HepG2 (cell line): Measurements from ENCODE around the gene C12orf60. TPM values are rescaled to one million over a fixed set of nuclear protein-coding genes. Genes with fewer than 3 reads are reported as not detected.

Source experiments
- ATAC-seq: fragments of 200-7000 bp; cut with Tn5 transposase; 3 replicates; pipeline ENCODE4 v1.9.1; 2020; ENCODE audit warnings: mild to moderate bottlenecking, moderate library complexity
- BruUV-seq: library from RNA; stranded (reverse); fragments of 400-500 nt; replicated peaks from 2 replicates; lab custom pipeline; 2021; lab: Mats Ljungman, UMichigan
- CTCF ChIA-PET: fragments of 300-600 bp; formaldehyde crosslinking; extraction: SDS; loops from one replicate; lab custom pipeline; 2021; ENCODE audit warnings: low total read pairs, inconsistent platforms, low intra/inter-chr PET ratio; lab: Yijun Ruan, JAX
- POLR2A ChIA-PET: fragments of 350-600 bp; sonication (Branson Sonifier 250); formaldehyde crosslinking; loops from one replicate; lab custom pipeline; 2020; ENCODE audit warnings: antibody characterized with exemption, inconsistent platforms; lab: Yijun Ruan, JAX
- DNase-seq: peaks from one replicate; pipeline ENCODE4 v3.0.0-alpha.2; 2015; ENCODE audit warnings: low spot score
- FAIRE-seq: peaks from 3 replicates; lab custom pipeline; 2011; peaks lifted over from hg19 to GRCh38; lab: Jason Lieb, UNC
- H2AFZ ChIP-seq: one replicate; pipeline ENCODE4 v1.6.1; 2011; ENCODE audit warnings: low read length, inconsistent platforms
- H3K27ac ChIP-seq: fragments of 300-600 bp; 3 replicates; pipeline ENCODE4 v1.8.0; 2011; ENCODE audit warnings: mixed run types, mild to moderate bottlenecking, mixed read lengths, low read length, inconsistent platforms; ENCODE audit not compliant: insufficient read depth; ENCODE audit errors: extremely low read length
- H3K27me3 ChIP-seq, 2 experiments: fragments of 200-600 bp in 1 of 2; 2 replicates in 1 of 2; 3 replicates in 1 of 2; pipeline versions ENCODE4 v1.6.0 to v1.8.0; 2011; ENCODE audit warnings: low read length in 2 of 2, mild to moderate bottlenecking in 2 of 2, moderate library complexity in 2 of 2, inconsistent platforms in 1 of 2; ENCODE audit not compliant: insufficient read depth in 2 of 2, control insufficient read depth in 1 of 2
- H3K36me3 ChIP-seq, 2 experiments: fragments of 200-600 bp in 1 of 2; replicated peaks in 1 of 2; 2 replicates in 1 of 2; 3 replicates in 1 of 2; pipeline versions ENCODE4 v1.5.1 to v1.8.0; 2011; ENCODE audit warnings: low read length in 2 of 2, inconsistent platforms in 1 of 2; ENCODE audit not compliant: insufficient read depth in 2 of 2, control insufficient read depth in 1 of 2
- H3K4me1 ChIP-seq: 2 replicates; pipeline ENCODE4 v1.5.1; 2012; ENCODE audit warnings: low read length, inconsistent platforms; ENCODE audit not compliant: insufficient read depth
- H3K4me2 ChIP-seq: 2 replicates; pipeline ENCODE4 v1.6.0; 2011; ENCODE audit warnings: low read depth, low read length, inconsistent platforms
- H3K4me3 ChIP-seq, 3 experiments: fragments of 200-600 bp in 1 of 3; sonication (generic), shearing (Covaris generic) in 1 of 3; replicated peaks in 1 of 3; 2 replicates each; pipeline ENCODE4 v1.5.1; 2011 to 2016; ENCODE audit warnings: low read length in 3 of 3, inconsistent platforms in 2 of 3, low read depth in 2 of 3, mild to moderate bottlenecking in 2 of 3, control low read depth in 1 of 3, mixed read lengths in 1 of 3; ENCODE audit not compliant: insufficient read depth in 1 of 3
- H3K79me2 ChIP-seq: one replicate; pipeline ENCODE4 v1.6.1; 2011; ENCODE audit warnings: low read length, inconsistent platforms; ENCODE audit not compliant: insufficient read depth
- H3K9ac ChIP-seq: 2 replicates; pipeline ENCODE4 v1.6.0; 2011; ENCODE audit warnings: mild to moderate bottlenecking, low read depth, low read length, inconsistent platforms; ENCODE audit not compliant: insufficient read depth
- H3K9me3 ChIP-seq: 2 replicates; pipeline ENCODE4 v1.5.1; 2012; ENCODE audit warnings: mild to moderate bottlenecking, low read length
- H4K20me1 ChIP-seq: 2 replicates; pipeline ENCODE4 v1.6.0; 2011; ENCODE audit warnings: inconsistent platforms, mild to moderate bottlenecking, low read length, moderate library complexity; ENCODE audit not compliant: insufficient read depth
- CREB1 ChIP-seq, 2 experiments: fragments of 450-650 bp in 1 of 2; IDR thresholded peaks; 2 replicates each; pipeline ENCODE4 v1.6.1; 2016 to 2017; ENCODE audit warnings: control low read depth in 1 of 2, mild to moderate bottlenecking in 1 of 2, missing compliant biosample characterization in 1 of 2, missing genetic modification characterization in 1 of 2
- WGBS: methylation state at CpG from one replicate; pipeline ENCODE4 v1.1.6; 2017; ENCODE audit warnings: low lambda C conversion rate; 5-methylcytosine and 5-hydroxymethylcytosine counted together
- in situ Hi-C: cut with HindIII; loops from 2 replicates; pipeline ENCODE4 v1.10.0; 2017; ENCODE audit warnings: low pct_unique_long_range_greater_than_20kb; ENCODE audit not compliant: extremely low pct_ligation_motif_present
- intact Hi-C: fragments of 100-400 bp; cut with micrococcal nuclease; formaldehyde crosslinking; loops from one replicate; pipeline ENCODE4 v1.10.0; 2022; ENCODE audit not compliant: unreplicated experiment
- polyA plus RNA-seq, 8 experiments: library from polyadenylated mRNA; depleted of rRNA in 3 of 8; stranded (reverse) in 7 of 8; unstranded in 1 of 8; fragments of >200 nt; fragmentation: Illumina TruSeq in 4 of 8; extraction: Trizol in 4 of 8; gene quantifications; 2 replicates each; pipeline versions ENCODE4 v1.2.1 to v1.2.3, GENCODE V29; 2011 to 2016; ENCODE audit warnings: low read depth in 4 of 8, missing spikeins in 1 of 8, mixed read lengths in 1 of 8; ENCODE audit not compliant: insufficient read depth in 1 of 8
- total RNA-seq, 5 experiments: library from RNA; depleted of rRNA; stranded (reverse); fragments of >200 nt; fragmentation: Illumina TruSeq; extraction: Trizol; gene quantifications; 2 replicates each; pipeline ENCODE4 v1.2.3, GENCODE V29; 2016; ENCODE audit warnings: low read depth in 1 of 5
- TF ChIP-seq, protein P1 (sequence below): sonication (generic); formaldehyde crosslinking; IDR thresholded peaks from 2 replicates; pipeline ENCODE4 v1.4.0; 2020; ENCODE audit warnings: missing genetic modification reagents

C12orf60 gene
- total and polyA plus RNA-seq, 2 of the 13 experiments (the other 11 are each of a cell fraction or from before 2014, with no cell fraction given), result 0.55 to 1.4 TPM

DNA sequence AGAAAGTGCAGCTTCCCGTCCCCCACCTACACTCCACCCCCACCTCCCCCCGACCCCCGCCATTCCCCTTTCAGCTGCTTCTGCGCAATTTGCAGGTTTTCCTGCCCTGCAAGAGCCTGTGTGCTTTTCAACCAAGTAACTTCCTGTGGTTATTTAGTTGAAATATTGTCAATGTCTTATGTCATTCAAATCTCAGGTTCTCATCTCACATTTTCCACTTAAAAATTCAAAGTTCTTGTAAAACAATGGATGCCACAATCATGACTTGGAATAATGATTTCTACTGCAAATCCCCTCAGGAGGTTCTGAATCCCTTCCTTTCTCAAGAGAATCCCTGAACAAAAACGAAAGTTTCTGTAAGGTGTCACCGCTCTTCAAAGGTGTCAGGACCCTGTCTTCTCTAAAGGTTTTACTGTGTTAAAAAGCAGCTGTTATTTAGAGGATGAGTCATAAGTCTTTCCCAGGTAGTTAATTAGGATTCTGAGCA lies 31.8 kb upstream of the C12orf60 start:
- FAIRE-seq, result peak; percentile 55
- in situ Hi-C loops, result no loop called here

More for the DNA sequence above, 31.8 kb upstream of the C12orf60 start:
- Histone ChIP-seq H3K79me2 (peaks cover 32% of the 10 kb centered on the region), H3K4me1 (peaks cover 40% of the 10 kb centered on the region), H2AFZ (peak overlapping the region; percentile 50), H3K4me3 (peak overlapping the region; percentile 70 to 92 (median 79); a peak in 5 of 6 replicates), H3K27me3 (no peaks in the 10 kb centered on the region; a peak in 1 of 5 replicates), H3K4me2 (peak overlapping the region; percentile 62), H4K20me1 (no peaks in the 10 kb centered on the region; the same call in 1 of the 2 replicates), H3K36me3 (no peaks in the 10 kb centered on the region), H3K27ac (peak overlapping the region; percentile 95), H3K9me3 (no peaks in the 10 kb centered on the region), H3K9ac (peak overlapping the region; percentile 86)
- ChIA-PET CTCF (no interaction called here), POLR2A (interaction anchor here (0.6 to 3.1 kb wide), 17 partner anchors 9 to 1139 kb away, joined by 3 to 71 read pairs (median 6); partner anchors contain the start of genes ART4, C12orf60, DERA and WBP11)
- 8% methylated on average over 6 of the region's 6 CpGs for WGBS
- no peak for ATAC-seq
- no TSS peak for BruUV-seq
- intact Hi-C loops, result loop anchor here (1.0 to 10.0 kb wide), 3 partner anchors 32 to 1113 kb away; partner anchors contain the start of genes ART4, C12orf60, STRAP and WBP11
- TF ChIP-seq, protein P1, sequence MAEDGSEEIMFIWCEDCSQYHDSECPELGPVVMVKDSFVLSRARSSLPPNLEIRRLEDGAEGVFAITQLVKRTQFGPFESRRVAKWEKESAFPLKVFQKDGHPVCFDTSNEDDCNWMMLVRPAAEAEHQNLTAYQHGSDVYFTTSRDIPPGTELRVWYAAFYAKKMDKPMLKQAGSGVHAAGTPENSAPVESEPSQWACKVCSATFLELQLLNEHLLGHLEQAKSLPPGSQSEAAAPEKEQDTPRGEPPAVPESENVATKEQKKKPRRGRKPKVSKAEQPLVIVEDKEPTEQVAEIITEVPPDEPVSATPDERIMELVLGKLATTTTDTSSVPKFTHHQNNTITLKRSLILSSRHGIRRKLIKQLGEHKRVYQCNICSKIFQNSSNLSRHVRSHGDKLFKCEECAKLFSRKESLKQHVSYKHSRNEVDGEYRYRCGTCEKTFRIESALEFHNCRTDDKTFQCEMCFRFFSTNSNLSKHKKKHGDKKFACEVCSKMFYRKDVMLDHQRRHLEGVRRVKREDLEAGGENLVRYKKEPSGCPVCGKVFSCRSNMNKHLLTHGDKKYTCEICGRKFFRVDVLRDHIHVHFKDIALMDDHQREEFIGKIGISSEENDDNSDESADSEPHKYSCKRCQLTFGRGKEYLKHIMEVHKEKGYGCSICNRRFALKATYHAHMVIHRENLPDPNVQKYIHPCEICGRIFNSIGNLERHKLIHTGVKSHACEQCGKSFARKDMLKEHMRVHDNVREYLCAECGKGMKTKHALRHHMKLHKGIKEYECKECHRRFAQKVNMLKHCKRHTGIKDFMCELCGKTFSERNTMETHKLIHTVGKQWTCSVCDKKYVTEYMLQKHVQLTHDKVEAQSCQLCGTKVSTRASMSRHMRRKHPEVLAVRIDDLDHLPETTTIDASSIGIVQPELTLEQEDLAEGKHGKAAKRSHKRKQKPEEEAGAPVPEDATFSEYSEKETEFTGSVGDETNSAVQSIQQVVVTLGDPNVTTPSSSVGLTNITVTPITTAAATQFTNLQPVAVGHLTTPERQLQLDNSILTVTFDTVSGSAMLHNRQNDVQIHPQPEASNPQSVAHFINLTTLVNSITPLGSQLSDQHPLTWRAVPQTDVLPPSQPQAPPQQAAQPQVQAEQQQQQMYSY (CRISPR knock-in tag), result no peak
- no peak for TF ChIP-seq CREB1 (IDR thresholded peaks at IDR 0.05)
- no peak for TF ChIP-seq CREB1 (CRISPR knock-in tag; IDR thresholded peaks at IDR 0.05)
- DNase-seq, result no peak
